ENCODE data around the gene RFX2.
"Not testable (repeated sequence)": the region's sequence is repeated elsewhere in the genome, so short reads cannot be mapped to it uniquely, and the experiment has no call there.

RFX2 gene

DNA sequence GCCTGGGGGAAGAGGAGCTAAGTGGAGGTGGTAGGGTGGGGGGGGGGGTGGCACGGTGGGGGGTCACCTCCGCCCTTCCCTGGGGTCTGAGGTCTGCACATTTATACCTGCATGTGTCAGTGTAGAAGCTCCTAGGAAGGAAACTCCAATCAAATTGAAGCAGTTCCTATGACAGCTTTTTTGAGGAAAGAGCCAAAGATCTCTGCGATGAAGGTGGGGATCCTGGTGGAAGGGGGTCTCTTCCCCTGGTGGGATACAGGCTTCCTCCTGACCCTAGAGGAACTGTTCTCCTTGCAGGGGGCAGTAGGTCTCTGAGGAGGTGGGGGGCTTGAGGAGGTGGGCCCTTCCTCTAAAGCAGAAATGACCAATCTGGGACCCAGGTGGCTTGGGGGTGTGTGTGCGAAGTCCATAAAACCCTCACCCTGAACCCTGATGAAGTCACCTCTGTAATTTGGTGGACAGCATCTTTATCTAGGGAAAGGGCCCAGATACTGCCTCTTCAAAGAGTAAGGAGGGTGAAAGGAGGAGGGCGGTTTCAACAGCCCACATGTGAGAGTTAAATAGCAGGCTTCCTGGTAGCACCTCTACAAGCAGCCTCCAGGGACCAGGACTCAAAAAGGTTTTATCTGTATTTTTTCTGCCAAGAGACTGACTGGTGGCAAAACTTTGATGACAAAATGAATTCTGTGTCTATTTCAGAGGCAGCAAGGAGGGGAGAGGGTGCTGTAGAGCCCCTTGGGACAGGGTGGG, 145.3 kb downstream of the RFX2 start:
- DNase-seq: peak; percentile 27

DNA sequence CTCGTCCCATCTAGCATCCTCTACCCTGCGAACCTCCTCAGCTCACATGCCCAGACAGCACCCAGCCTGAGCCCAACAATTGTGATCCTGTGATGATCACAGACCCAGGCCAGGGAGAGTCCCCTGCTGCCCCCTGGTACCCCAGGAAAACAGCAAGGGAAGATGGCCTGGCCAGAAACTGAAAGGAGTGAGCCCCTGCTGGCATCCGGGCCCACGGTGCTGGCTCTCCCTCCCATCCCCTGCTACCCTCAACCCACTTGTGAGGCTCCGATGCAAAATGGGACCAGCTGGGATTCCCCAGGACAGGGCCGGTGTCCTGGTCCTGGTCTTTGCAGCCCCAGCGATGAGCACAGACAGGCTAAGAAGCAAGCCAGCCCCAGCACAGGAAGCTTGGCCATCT, 146.4 kb downstream of the RFX2 start:
- no peak for DNase-seq

- not testable (repeated sequence) for DNase-seq
These were observed 147.0 kb downstream of the RFX2 start for GRCh38 chr19:5963259-5963658.

- peak; percentile 99 for DNase-seq
These were observed 148.0 kb downstream of the RFX2 start for GRCh38 chr19:5961969-5962945.

DNA sequence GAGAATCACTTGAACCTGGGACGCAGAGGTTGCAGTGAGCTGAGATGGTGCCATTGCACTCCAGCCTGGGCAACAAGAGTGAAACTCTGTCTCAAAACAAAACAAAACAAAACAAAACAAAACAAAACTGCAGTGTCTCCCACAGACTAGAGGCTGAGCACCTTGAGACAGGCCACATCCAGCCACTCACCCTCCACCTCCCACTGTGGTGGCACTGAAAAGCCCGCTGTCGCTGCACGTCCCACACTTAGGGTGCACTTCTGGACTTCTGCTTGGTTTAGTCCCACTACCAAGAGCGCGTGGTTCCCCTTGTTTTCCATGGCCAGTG, 148.7 kb downstream of the RFX2 start:
- not testable (repeated sequence) for DNase-seq

- peak; percentile 35 for DNase-seq
These were observed 150.0 kb downstream of the RFX2 start for GRCh38 chr19:5960005-5961001.

GRCh38 chr19:5959260-5960004, 150.9 kb downstream of the RFX2 start:
- no peak for DNase-seq

- DNase-seq: no peak
These were observed 151.5 kb downstream of the RFX2 start for GRCh38 chr19:5958851-5959122.

GRCh38 chr19:5958074-5958850, 152.0 kb downstream of the RFX2 start:
- DNase-seq: no peak

DNA sequence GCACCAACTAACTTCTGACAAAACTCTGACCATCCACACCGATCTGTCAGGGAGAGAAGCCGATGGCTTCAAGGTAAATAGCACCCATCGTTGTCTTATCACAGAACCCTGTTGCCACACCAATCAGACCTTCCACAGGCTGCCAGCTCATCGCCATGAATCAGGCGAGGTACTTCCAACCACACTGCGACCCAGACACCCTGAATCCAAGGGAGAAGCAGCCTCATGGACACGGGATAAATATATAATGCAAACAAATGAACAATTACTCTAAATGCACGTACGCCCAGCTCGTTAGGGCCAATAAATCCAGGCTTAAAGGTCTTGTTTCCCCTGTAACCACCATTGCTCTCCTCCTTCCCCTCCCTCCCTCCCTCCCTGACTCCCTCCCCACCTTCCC, 153.1 kb downstream of the RFX2 start:
- DNase-seq: peak; percentile 84

- DNase-seq: no peak
These were observed 153.6 kb downstream of the RFX2 start for GRCh38 chr19:5956728-5957127.

- no peak for DNase-seq
These were observed 154.0 kb downstream of the RFX2 start for GRCh38 chr19:5956323-5956722.

- DNase-seq: no peak
These were observed 154.7 kb downstream of the RFX2 start for GRCh38 chr19:5955636-5955935.

- DNase-seq: peak; percentile 33
These were observed 156.0 kb downstream of the RFX2 start for GRCh38 chr19:5954293-5954692.

- DNase-seq: no peak
These were observed 156.6 kb downstream of the RFX2 start for GRCh38 chr19:5953680-5954213.

- no peak for DNase-seq
These were observed 157.2 kb downstream of the RFX2 start for GRCh38 chr19:5953030-5953589.

DNA sequence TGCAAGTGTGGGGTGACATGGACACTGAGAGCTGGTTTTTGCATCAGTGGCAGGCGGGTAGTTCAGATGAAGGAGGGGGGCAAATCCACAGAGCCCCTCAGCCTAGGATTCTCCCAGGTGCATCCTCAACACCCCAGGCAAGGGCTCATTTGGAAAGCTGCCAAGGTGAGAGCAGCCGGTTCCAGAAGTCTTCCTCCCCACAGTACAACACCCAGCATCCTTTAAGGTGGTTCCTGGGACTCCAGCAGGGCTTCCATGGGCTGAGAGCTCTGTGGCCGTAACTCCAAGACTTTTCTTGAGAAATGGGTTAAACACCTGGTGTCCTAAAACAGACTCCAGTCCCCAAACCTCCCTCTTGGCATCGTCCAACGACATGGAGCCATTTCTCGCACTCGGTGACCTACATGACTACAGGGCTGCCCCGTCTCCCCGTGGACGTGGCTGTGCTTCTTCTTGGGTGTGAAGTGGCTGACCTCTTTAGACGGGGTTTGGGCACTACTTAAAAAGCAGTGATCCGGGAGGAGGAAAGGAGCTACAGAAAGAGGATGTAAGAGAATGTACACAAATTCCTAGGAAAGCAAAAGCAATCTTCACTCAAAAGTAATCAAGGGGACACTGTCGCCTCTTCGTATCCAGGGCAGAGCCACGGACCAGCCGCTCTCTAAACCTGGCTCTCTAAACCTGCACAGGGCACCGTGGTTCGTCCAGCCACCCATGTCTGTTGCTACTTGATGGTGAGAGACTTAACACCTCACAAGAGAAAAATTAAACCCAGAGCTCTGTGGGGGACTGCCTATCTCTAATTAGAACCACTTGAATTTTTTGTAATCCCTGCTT, 157.9 kb downstream of the RFX2 start:
- no peak for DNase-seq

DNA sequence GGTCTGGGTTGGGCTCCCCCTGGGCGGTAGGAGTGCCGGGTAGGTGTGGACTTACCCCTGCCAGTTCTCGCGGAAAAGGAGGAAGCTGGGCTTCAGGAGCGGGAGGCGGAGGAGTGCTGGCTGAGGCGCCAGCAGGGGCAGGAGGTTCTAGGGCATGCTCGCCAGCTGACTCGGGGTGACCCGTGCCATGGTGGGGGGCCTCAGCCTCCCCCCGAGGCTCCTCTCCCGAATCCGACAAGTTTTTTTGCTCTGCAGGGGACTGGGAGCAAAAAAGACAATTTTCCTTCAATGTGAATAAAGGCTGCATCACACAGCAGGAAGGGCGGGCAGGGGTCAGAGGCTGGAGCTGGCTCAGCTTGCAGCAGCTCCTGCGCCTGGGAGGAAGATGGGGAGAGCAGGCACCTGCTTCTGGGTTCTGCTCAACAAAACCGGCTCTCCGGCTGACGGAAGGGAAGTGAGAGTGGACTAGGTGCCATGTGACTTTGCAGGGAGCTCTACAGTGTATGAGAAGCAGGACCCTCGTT, 158.9 kb downstream of the RFX2 start:
- peak; percentile 16 for DNase-seq

DNA sequence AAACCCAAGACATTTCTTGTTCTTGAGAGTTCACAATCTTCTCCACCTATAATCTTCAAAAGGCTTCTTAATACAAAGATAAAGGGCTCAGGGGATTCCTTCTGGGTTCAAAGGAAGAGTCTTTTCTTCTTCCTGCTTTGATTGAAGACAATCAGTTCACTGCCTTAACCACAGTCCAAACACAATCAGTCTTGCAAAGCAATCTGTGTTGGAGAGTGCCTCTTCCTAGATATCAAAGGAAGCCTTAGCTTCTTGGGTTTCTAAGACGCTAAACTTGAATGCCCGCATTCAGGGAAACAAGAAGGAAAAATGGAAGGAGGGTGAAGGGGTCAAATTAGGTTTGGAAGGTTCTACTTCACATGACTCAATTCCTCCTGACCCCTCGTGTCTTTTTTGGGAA, 159.6 kb downstream of the RFX2 start:
- DNase-seq: no peak

GRCh38 chr19:5949792-5950305, 160.5 kb downstream of the RFX2 start:
- peak; percentile 89 for DNase-seq
